GM21723 (cell line): ENCODE results near the gene STUM.

Experiments used
- ATAC-seq: cut with Tn5 transposase; IDR thresholded peaks from one replicate; pipeline ENCODE4 v1.9.1; 2021; ENCODE audit warnings: mild to moderate bottlenecking, moderate library complexity; ENCODE audit not compliant: unreplicated experiment

The STUM gene

DNA sequence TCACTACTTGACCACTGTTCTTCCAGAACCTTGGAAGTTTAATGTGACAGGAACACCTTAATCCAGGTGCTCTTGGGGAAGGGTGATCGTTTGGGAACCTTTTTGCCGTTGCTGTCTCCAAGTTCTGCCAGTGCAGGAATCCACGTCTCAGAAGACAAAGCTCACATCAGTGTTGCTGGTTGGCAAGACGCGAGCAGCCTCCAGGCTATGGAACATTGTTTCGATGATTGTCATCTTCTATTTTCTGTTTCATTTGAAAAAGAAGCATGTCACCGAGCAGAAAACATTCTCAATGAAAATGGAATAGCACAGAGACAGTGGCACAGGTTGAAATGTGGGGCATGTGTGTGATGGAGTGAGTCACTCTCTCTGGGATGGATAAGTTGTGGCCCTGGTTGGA is 11.7 kb downstream of the STUM start:
- ATAC-seq, result no peak

GRCh38 chr1:226562989-226563388 is 14.4 kb downstream of the STUM start:
- no peak for ATAC-seq

DNA sequence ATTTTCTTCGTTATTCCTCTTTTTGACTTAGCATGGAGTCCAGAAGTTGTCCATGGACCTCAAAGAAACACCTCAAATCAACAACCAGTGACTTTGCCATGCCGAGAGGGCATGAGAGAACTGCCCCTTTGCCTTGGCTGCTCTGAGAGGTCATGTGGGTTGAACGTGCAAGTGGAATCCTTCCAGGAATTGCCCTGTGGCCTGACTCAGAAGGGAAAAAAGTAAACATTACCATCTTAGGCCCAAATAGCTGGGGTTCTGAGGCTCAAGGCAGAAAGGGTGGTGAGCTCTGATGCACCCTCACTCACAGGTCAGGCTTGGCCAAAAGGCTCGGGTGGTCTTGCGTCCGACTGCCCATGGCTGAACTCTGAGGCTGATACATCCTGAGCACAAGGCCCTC is 15.1 kb downstream of the STUM start:
- ATAC-seq, result no peak

- no peak for ATAC-seq
These were observed 16.9 kb downstream of the STUM start for GRCh38 chr1:226565476-226565875.

GRCh38 chr1:226566234-226566633 is 17.7 kb downstream of the STUM start:
- ATAC-seq, result no peak

GRCh38 chr1:226566760-226567159 is 18.2 kb downstream of the STUM start:
- ATAC-seq, result no peak

GRCh38 chr1:226568077-226568831 is 19.7 kb downstream of the STUM start:
- ATAC-seq, result no peak

- ATAC-seq, result no peak
These were observed 20.6 kb downstream of the STUM start for GRCh38 chr1:226568975-226569741.

DNA sequence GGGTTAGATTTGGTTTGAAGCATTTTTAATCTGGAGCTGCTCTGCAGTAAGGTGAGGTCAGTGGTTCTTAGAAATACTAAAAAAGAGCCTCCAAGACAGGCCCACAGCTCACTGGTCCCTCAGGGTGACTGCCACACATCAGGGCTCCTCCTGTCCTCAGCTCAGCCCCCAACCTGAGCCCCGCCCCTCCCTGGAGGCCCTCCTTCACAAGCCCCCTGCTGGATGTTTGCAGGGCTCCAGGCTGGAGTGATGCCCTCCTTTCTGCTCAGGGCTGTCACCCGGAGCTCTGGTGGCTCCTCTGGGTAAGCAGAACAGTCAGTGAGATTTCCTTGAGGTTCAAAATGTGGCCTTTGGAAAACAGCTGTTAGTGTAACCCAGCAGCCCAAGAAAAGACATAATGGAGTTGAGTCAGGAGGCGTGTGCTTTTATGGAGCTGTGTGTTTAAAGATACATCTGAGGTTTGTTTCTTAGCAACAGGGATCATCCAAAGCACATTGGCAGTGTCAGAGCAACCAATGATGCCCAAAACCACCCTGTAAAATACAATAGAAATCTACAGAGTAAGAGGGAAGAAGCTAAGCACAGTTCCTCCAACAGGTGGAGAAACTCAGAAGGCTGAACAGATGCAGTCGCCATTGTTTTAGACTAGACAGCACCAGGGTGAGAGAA is 21.4 kb downstream of the STUM start:
- ATAC-seq, result no peak

- no peak for ATAC-seq
These were observed 23.3 kb downstream of the STUM start for GRCh38 chr1:226571893-226572292.

DNA sequence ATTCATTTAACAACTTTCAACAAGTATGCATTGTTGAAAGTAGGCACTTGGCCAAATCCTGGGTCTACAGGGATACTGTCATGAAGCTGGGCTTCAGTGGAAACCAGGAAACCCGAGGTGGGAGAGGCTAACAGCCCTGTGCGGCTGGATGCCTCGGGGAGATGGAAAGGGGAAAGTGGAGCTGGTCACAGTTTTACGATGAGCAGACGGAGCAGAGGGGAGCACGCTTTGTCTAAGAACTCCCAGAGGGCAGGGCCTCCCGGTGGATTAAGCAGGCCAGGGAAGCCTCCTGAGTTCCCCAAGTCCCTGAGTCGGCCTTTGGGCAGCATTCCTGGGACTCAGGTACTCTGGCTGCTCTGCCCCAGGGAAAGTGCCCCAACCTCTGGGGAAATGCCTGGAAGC is 23.8 kb downstream of the STUM start:
- no peak for ATAC-seq

DNA sequence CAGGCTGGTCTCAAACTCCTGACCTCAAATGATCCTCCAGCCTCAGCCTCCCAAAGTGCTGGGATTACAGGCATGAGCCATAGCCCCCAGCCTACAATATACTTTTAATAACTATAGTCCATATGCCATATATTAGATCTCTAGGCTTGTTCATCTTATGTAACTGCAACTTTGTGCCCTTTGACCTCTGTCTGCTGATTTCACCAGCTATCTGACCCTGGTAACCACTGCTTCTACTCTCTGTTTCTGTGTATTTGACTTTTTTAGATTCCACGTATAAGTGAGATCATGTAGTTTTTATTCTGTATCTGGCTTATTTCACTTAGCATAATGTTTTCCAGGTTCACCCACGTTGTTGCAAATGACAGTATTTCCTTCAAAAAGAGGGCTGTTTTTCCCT is 25.5 kb downstream of the STUM start:
- ATAC-seq, result no peak

DNA sequence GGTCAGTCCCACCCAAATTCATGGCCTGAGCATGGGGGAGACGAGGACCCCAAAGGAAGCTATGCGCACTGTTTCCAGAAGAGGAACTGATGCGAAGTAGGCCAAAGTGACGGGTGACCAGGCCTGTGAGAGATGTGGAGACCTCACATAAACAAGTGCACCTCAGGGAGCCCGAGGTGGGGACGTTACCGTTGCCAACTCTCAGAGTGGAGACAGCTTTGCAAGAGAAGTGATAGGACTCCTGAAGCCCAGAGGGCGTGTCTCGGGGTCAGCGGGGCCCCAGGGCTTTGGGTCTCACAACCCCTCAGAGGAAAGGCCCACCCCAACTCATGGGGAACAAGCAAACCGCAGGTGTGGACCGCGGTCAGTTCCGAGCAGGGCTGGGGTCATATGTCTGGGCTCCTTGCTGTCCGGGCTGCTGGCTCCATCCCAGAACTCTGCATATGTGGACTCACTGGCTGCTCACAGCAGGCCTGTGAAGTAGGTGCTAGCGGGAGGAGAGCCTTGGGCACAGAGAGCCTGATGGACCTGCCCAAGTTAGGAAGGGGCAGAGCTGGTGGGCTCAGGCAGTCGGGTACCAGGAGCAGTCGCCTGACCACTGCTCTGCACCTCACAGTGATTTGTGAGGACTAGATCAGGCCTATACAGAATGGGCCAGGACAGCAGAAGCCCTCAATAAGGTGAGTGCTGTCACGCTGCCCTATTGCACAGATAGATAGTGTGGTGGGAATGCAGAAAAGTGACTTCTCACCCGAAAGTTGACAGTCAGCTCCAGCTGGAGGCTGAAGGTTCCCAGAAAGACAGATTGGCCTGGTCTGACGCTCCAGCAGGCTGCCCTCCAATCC is 26.2 kb downstream of the STUM start:
- ATAC-seq, result no peak

GRCh38 chr1:226575436-226575720 is 26.8 kb downstream of the STUM start:
- ATAC-seq, result no peak

- no peak for ATAC-seq
These were observed 27.3 kb downstream of the STUM start for GRCh38 chr1:226575739-226576378.

GRCh38 chr1:226576601-226577000 is 28.0 kb downstream of the STUM start:
- no peak for ATAC-seq

GRCh38 chr1:226577401-226578180 is 29.0 kb downstream of the STUM start:
- no peak for ATAC-seq

- no peak for ATAC-seq
These were observed 30.5 kb downstream of the STUM start for GRCh38 chr1:226578946-226579578.

- no peak for ATAC-seq
These were observed 31.3 kb downstream of the STUM start for GRCh38 chr1:226579781-226580323.
